Uterus (tissue), 4 donors: ENCODE data around the gene TMEM63B. TPM values are rescaled to one million over a fixed set of nuclear protein-coding genes. Genes with fewer than 3 reads are reported as not detected.

Source experiments
- DNase-seq, 2 donors: peaks; one replicate each; pipeline ENCODE4 v3.0.0-alpha.2; 2019 to 2020
- H3K27ac ChIP-seq, 2 donors: fragments of 200-600 bp; sonication (generic); 1 replicate in 1 of 2; 2 replicates in 1 of 2; pipeline ENCODE4 v1.5.1; 2016 to 2018
- H3K27me3 ChIP-seq, 2 donors: fragments of 200-600 bp; sonication (generic); one replicate each; pipeline ENCODE4 v1.5.1; 2018 to 2019; ENCODE audit warnings: control low read depth in 1 of 2
- H3K36me3 ChIP-seq, 2 donors: fragments of 200-600 bp; sonication (generic); one replicate each; pipeline ENCODE4 v1.5.1; 2019; ENCODE audit warnings: control low read depth in 1 of 2
- H3K4me1 ChIP-seq, 2 donors: fragments of 200-600 bp; sonication (generic); one replicate each; pipeline ENCODE4 v1.5.1; 2018 to 2019; ENCODE audit warnings: control low read depth in 1 of 2
- H3K4me3 ChIP-seq, 2 donors: fragments of 200-600 bp; sonication (generic); 1 replicate in 1 of 2; 2 replicates in 1 of 2; pipeline ENCODE4 v1.5.1; 2018 to 2019; ENCODE audit warnings: mild to moderate bottlenecking in 1 of 2
- H3K9me3 ChIP-seq, 2 donors: fragments of 200-600 bp; sonication (generic); one replicate each; pipeline ENCODE4 v1.5.1; 2019; ENCODE audit warnings: control low read depth in 1 of 2
- POLR2A ChIP-seq, 2 donors: fragments of 450-650 bp; IDR thresholded peaks; one replicate each; pipeline ENCODE4 v1.6.1; 2016; ENCODE audit warnings: antibody characterized with exemption in 2 of 2, mild to moderate bottlenecking in 1 of 2, moderate library complexity in 1 of 2
- intact Hi-C: fragments of 100-400 bp; cut with DNase I; formaldehyde crosslinking; loops from one replicate; pipeline ENCODE4 v1.15.1; 2023; ENCODE audit warnings: low total_unique reads
- total RNA-seq, 4 donors: library from RNA; depleted of rRNA in 3 of 4; stranded (reverse); fragments of >200 nt in 3 of 4; gene quantifications; one replicate each; pipeline versions ENCODE4 v1.1.0 to v1.2.4, GENCODE V29; 2014 to 2023
- TF ChIP-seq, protein P1 (sequence below), 4 experiments: fragments of 200-600 bp in 2 of 4; fragments of 450-650 bp in 2 of 4; sonication (generic) in 2 of 4; IDR thresholded peaks; one replicate each; pipeline ENCODE4 v1.5.1; 2016 to 2019; ENCODE audit warnings: antibody characterized with exemption in 4 of 4, mild to moderate bottlenecking in 2 of 4, moderate library complexity in 1 of 4
- donor health status: DM: yes; HTN: yes; CAD: no.

Gene TMEM63B
- total RNA-seq, 4 donors from 2014 or later, result 0.77 to 24.9 (median 15.4) TPM

- TF ChIP-seq, protein P1, sequence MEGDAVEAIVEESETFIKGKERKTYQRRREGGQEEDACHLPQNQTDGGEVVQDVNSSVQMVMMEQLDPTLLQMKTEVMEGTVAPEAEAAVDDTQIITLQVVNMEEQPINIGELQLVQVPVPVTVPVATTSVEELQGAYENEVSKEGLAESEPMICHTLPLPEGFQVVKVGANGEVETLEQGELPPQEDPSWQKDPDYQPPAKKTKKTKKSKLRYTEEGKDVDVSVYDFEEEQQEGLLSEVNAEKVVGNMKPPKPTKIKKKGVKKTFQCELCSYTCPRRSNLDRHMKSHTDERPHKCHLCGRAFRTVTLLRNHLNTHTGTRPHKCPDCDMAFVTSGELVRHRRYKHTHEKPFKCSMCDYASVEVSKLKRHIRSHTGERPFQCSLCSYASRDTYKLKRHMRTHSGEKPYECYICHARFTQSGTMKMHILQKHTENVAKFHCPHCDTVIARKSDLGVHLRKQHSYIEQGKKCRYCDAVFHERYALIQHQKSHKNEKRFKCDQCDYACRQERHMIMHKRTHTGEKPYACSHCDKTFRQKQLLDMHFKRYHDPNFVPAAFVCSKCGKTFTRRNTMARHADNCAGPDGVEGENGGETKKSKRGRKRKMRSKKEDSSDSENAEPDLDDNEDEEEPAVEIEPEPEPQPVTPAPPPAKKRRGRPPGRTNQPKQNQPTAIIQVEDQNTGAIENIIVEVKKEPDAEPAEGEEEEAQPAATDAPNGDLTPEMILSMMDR (IDR thresholded peaks at IDR 0.05), result no peak
- no peak for TF ChIP-seq POLR2A (IDR thresholded peaks at IDR 0.05)
- H3K4me1 ChIP-seq, result no peaks in the 10 kb centered on the region
- no peaks in the 10 kb centered on the region for H3K27me3 ChIP-seq
- intact Hi-C loops, result loop anchor here (2.0 kb wide), 1 partner anchor 36 kb away; no protein-coding TSS in a partner anchor
- H3K4me3 ChIP-seq, result no peak overlapping the region
- no peaks in the 10 kb centered on the region for H3K36me3 ChIP-seq
- no peak for DNase-seq
- no peaks in the 10 kb centered on the region for H3K9me3 ChIP-seq
- H3K27ac ChIP-seq, result no peak overlapping the region
Observed at GRCh38 chr6:44146685-44147084, 19.3 kb downstream of the TMEM63B start.

- no peak for DNase-seq
- Histone ChIP-seq H3K9me3 (no peaks in the 10 kb centered on the region), H3K27ac (no peak overlapping the region), H3K27me3 (no peaks in the 10 kb centered on the region), H3K4me1 (no peaks in the 10 kb centered on the region), H3K36me3 (no peaks in the 10 kb centered on the region), H3K4me3 (no peak overlapping the region)
- no peak for TF ChIP-seq POLR2A (IDR thresholded peaks at IDR 0.05)
- TF ChIP-seq, protein P1 (IDR thresholded peaks at IDR 0.05), result no peak
- intact Hi-C loops, result loop anchor here (2.0 kb wide), 1 partner anchor 36 kb away; no protein-coding TSS in a partner anchor
Observed at GRCh38 chr6:44147256-44147655, 19.9 kb downstream of the TMEM63B start.

DNA sequence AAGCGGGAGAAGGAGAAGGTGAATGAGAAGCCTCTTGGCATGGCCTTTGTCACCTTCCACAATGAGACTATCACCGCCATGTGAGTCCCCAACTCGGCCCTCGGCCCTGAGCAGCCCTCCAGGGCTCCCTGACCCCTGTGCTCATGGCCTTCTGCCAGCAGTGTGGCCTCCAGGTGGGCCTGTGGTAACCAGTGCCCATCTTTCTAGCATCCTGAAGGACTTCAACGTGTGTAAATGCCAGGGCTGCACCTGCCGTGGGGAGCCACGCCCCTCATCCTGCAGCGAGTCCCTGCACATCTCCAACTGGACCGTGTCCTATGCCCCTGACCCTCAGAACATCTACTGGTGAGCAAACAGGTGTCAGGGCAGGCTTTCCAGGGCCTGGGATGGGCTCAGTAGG, 21.0 kb downstream of the TMEM63B start:
- TF ChIP-seq, protein P1 (IDR thresholded peaks at IDR 0.05), result no peak
- TF ChIP-seq POLR2A (IDR thresholded peaks at IDR 0.05), result no peak
- no peaks in the 10 kb centered on the region for H3K9me3 ChIP-seq
- no peak overlapping the region for H3K27ac ChIP-seq
- H3K4me1 ChIP-seq, result no peaks in the 10 kb centered on the region
- H3K36me3 ChIP-seq, result no peaks in the 10 kb centered on the region
- DNase-seq, result no peak
- H3K27me3 ChIP-seq, result no peaks in the 10 kb centered on the region
- H3K4me3 ChIP-seq, result no peak overlapping the region
- intact Hi-C loops, result no loop called here

GRCh38 chr6:44149369-44150012, 22.1 kb downstream of the TMEM63B start:
- Histone ChIP-seq H3K36me3 (no peaks in the 10 kb centered on the region), H3K4me1 (no peaks in the 10 kb centered on the region), H3K27me3 (no peaks in the 10 kb centered on the region), H3K9me3 (no peaks in the 10 kb centered on the region), H3K4me3 (no peak overlapping the region), H3K27ac (no peak overlapping the region)
- intact Hi-C loops, result loop anchor here (2.0 kb wide), 1 partner anchor 53 kb away; no protein-coding TSS in a partner anchor
- no peak for DNase-seq
- TF ChIP-seq, protein P1 (IDR thresholded peaks at IDR 0.05), result no peak
- no peak for TF ChIP-seq POLR2A (IDR thresholded peaks at IDR 0.05)

GRCh38 chr6:44150317-44150917, 23.1 kb downstream of the TMEM63B start:
- Histone ChIP-seq H3K4me3 (no peak overlapping the region), H3K27me3 (no peaks in the 10 kb centered on the region), H3K27ac (no peak overlapping the region), H3K9me3 (no peaks in the 10 kb centered on the region), H3K4me1 (no peaks in the 10 kb centered on the region), H3K36me3 (no peaks in the 10 kb centered on the region)
- TF ChIP-seq POLR2A (IDR thresholded peaks at IDR 0.05), result no peak
- TF ChIP-seq, protein P1 (IDR thresholded peaks at IDR 0.05), result no peak
- no peak for DNase-seq
- intact Hi-C loops, result loop anchor here (2.0 kb wide), 1 partner anchor 54 kb away; no protein-coding TSS in a partner anchor
